Smooth muscle cell (in vitro differentiated cells): Measurements from ENCODE around the gene SEMA3C. TPM values are rescaled to one million over a fixed set of nuclear protein-coding genes. Genes with fewer than 3 reads are reported as not detected.

ENCODE experiments used
- DNase-seq: peaks from one replicate; lab custom pipeline; 2025; ENCODE audit not compliant: unreplicated experiment; lab: John Stamatoyannopoulos, UW
- H2AFZ ChIP-seq: fragments of 200-600 bp; sonication (generic); 2 replicates; pipeline ENCODE4 v1.6.0; 2016; ENCODE audit warnings: antibody characterized with exemption, low read depth, mild to moderate bottlenecking
- H3F3A ChIP-seq: fragments of 200-600 bp; sonication (generic); 2 replicates; pipeline ENCODE4 v1.6.0; 2017; ENCODE audit warnings: antibody characterized with exemption, low read depth
- H3K27ac ChIP-seq: fragments of 200-600 bp; sonication (generic); 2 replicates; pipeline ENCODE4 v1.5.1; 2016; ENCODE audit warnings: low read depth, mild to moderate bottlenecking
- H3K27me3 ChIP-seq: fragments of 200-600 bp; sonication (generic); 2 replicates; pipeline ENCODE4 v1.6.1; 2016; ENCODE audit warnings: low read depth, mild to moderate bottlenecking
- H3K36me3 ChIP-seq: fragments of 200-600 bp; sonication (generic); 2 replicates; pipeline ENCODE4 v1.5.1; 2016; ENCODE audit warnings: low read depth
- H3K4me1 ChIP-seq: fragments of 200-600 bp; sonication (generic); 2 replicates; pipeline ENCODE4 v1.5.1; 2016; ENCODE audit warnings: low read depth
- H3K4me2 ChIP-seq: fragments of 200-600 bp; sonication (generic); 2 replicates; pipeline ENCODE4 v1.6.0; 2016; ENCODE audit warnings: mild to moderate bottlenecking
- H3K4me3 ChIP-seq: fragments of 200-600 bp; sonication (generic); 2 replicates; pipeline ENCODE4 v1.5.1; 2016; ENCODE audit warnings: mild to moderate bottlenecking
- H3K79me2 ChIP-seq: fragments of 200-600 bp; sonication (generic); 2 replicates; pipeline ENCODE4 v1.6.0; 2016; ENCODE audit warnings: low read depth, mild to moderate bottlenecking
- H3K9ac ChIP-seq: fragments of 200-600 bp; sonication (generic); 2 replicates; pipeline ENCODE4 v1.6.0; 2016; ENCODE audit warnings: low read depth
- H3K9me3 ChIP-seq: fragments of 200-600 bp; sonication (generic); replicated peaks from 2 replicates; pipeline ENCODE4 v1.5.1; 2016; ENCODE audit warnings: low read depth
- H4K20me1 ChIP-seq: fragments of 200-600 bp; sonication (generic); 2 replicates; pipeline ENCODE4 v1.6.0; 2016; ENCODE audit warnings: low read depth
- WGBS: methylation state at CpG from one replicate; pipeline ENCODE4 v1.1.7; 2016; ENCODE audit warnings: low lambda C conversion rate; 5-methylcytosine and 5-hydroxymethylcytosine counted together
- polyA plus RNA-seq: library from polyadenylated mRNA; unstranded; fragments of >200 nt; fragmentation: Nextera tagmentation; extraction: Ambion mirVana; gene quantifications from 2 replicates; pipeline ENCODE4 v1.2.1, GENCODE V29; 2016
- total RNA-seq: library from RNA; depleted of rRNA; stranded (reverse); fragments of >200 nt; gene quantifications from 2 replicates; pipeline ENCODE4 v1.2.3, GENCODE V29; 2014
- TF ChIP-seq, protein P1 (sequence below): fragments of 200-600 bp; sonication (generic); IDR thresholded peaks from 2 replicates; pipeline ENCODE4 v1.5.1; 2017; ENCODE audit warnings: borderline replicate concordance, mild to moderate bottlenecking, antibody characterized with exemption; ENCODE audit not compliant: insufficient read depth, poor library complexity, severe bottlenecking

SEMA3C gene
- total and polyA plus RNA-seq, 2 experiments from 2014 or later, result 20.6 to 295 TPM

DNA sequence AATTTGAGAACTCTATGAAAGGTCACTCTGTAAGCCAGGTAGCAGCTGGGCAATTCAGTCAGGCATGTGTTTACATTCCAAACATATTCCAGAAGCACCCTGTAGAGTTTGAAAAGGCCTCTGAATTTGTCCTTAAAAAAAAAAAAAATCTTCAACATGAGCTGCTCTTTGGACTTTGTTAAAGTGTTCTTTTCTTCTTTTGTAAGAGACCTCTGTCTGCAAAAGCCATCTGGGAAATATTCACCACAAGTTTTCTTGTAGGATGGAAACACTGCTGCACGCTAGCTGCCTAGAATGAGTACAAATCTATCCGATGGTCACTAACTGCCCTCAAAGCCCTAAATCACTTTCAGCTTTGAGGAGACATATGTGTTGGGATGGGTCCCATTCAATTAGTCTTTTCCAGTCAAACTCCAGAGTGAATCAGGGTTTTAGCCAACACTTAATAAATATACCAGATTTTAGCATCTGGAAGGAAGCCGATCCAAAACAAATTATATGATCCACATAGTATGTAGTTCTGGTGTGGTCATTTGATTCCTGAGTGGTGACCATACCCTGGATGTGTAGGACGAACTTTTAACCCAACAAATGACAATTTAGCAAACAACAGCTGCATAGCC lies 194.5 kb downstream of the SEMA3C start:
- Histone ChIP-seq H3K4me2 (peak overlapping the region; percentile 72), H3K9ac (peak overlapping the region; percentile 54), H3K36me3 (no peaks in the 10 kb centered on the region), H3F3A (peaks cover 14% of the 10 kb centered on the region), H2AFZ (peak overlapping the region; percentile 31), H3K27me3 (no peaks in the 10 kb centered on the region), H3K4me1 (peaks cover 31% of the 10 kb centered on the region), H3K79me2 (no peaks in the 10 kb centered on the region), H4K20me1 (no peaks in the 10 kb centered on the region), H3K4me3 (no peak overlapping the region), H3K9me3 (no peaks in the 10 kb centered on the region), H3K27ac (peak overlapping the region; percentile 98)
- 33% methylated on average over 4 of the region's 4 CpGs for WGBS
- no peak for DNase-seq
- TF ChIP-seq, protein P1, sequence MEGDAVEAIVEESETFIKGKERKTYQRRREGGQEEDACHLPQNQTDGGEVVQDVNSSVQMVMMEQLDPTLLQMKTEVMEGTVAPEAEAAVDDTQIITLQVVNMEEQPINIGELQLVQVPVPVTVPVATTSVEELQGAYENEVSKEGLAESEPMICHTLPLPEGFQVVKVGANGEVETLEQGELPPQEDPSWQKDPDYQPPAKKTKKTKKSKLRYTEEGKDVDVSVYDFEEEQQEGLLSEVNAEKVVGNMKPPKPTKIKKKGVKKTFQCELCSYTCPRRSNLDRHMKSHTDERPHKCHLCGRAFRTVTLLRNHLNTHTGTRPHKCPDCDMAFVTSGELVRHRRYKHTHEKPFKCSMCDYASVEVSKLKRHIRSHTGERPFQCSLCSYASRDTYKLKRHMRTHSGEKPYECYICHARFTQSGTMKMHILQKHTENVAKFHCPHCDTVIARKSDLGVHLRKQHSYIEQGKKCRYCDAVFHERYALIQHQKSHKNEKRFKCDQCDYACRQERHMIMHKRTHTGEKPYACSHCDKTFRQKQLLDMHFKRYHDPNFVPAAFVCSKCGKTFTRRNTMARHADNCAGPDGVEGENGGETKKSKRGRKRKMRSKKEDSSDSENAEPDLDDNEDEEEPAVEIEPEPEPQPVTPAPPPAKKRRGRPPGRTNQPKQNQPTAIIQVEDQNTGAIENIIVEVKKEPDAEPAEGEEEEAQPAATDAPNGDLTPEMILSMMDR, result no peak

DNA sequence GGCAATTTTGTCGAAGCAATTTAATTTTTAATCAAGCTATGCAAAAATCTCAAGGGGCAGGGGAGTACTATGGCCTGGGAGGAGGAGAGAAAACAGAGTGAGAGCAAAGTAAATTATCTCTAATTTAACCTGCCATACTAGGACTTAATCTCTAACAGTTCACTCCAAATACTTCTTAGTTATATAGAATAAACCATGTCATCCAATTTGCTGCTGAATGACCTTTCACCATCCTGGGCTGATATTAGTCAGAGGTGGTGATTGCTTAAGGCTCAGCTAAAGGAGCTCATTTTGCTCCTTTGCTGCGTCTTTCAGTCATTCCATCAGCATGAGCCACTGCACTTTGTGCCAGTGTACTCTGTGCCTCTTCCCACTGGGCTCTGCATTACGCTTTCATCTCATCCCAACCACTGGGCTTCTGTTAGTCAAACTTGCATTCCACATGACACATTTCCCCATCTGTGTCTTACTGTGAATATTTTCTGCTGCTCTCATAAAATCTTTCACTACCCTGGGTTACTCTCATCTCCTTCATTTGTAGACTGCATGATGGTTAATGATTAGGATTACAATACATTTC lies 196.1 kb downstream of the SEMA3C start:
- TF ChIP-seq, protein P1, result no peak
- peaks cover 31% of the 10 kb centered on the region for H3K4me1 ChIP-seq
- no peaks in the 10 kb centered on the region for H3K9me3 ChIP-seq
- H3F3A ChIP-seq, result peaks cover 14% of the 10 kb centered on the region
- no peaks in the 10 kb centered on the region for H4K20me1 ChIP-seq
- peak; percentile 7 for DNase-seq
- H3K9ac ChIP-seq, result peak overlapping the region; percentile 85
- no peak overlapping the region for H3K4me3 ChIP-seq
- H3K36me3 ChIP-seq, result no peaks in the 10 kb centered on the region
- 3% methylated on average over 3 of the region's 3 CpGs for WGBS
- H3K27ac ChIP-seq, result peak overlapping the region; percentile 98
- H3K27me3 ChIP-seq, result no peaks in the 10 kb centered on the region
- no peak overlapping the region for H2AFZ ChIP-seq
- H3K4me2 ChIP-seq, result peak overlapping the region; percentile 76
- no peaks in the 10 kb centered on the region for H3K79me2 ChIP-seq

DNA sequence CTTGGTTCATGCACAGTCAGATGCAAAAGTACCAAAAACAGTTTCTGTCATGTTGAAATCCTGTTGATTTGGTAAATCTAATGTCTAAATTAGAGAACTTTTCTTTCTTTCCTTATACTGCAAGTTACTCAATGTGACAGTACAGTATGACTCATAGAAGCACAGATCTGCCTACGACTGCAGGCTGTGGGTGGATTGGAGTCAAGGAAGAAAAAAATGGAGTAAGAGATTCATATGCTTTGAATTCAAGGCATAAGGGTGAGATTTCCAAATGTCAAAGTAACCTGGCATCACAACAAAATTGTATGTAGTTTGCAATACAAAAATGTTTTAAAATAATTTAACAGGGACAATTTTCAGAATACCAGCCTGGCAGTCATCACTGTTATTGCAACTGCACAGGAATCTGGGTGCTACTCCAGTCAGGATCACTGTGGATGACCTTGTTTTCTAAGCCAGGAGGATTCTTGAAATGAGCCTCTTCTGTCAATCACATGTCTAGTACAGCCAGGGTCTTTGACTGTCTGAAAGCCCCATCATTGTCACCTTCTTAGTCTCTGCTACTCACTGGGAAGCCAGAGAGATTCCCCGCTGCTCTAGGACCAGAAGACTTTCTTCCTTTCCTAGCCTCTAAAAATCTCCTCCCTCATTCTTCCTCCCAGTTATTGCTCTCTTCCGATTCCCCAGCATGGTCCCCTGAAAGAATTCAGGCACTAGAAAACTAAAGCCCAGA lies 196.8 kb downstream of the SEMA3C start:
- Histone ChIP-seq H3K27ac (peak overlapping the region; percentile 98), H3K4me2 (peak overlapping the region; percentile 76), H3F3A (peaks cover 14% of the 10 kb centered on the region), H4K20me1 (no peaks in the 10 kb centered on the region), H3K4me3 (no peak overlapping the region), H2AFZ (no peak overlapping the region), H3K36me3 (no peaks in the 10 kb centered on the region), H3K9me3 (no peaks in the 10 kb centered on the region), H3K4me1 (peaks cover 31% of the 10 kb centered on the region), H3K79me2 (no peaks in the 10 kb centered on the region), H3K9ac (peak overlapping the region; percentile 85), H3K27me3 (no peaks in the 10 kb centered on the region)
- no peak for DNase-seq
- TF ChIP-seq, protein P1, result no peak
- 14% methylated on average over 3 of the region's 3 CpGs for WGBS
